GM12872 (cell line): Measurements from ENCODE around the gene KLK4.

Experiments used
- CTCF ChIP-seq: IDR thresholded peaks from 3 replicates; pipeline ENCODE4 v1.5.1; 2011; ENCODE audit warnings: low read depth, mild to moderate bottlenecking, low read length, moderate library complexity; ENCODE audit not compliant: insufficient read depth

Gene KLK4

GRCh38 chr19:50926144-50926543 is 14.9 kb upstream of the KLK4 start:
- TF ChIP-seq CTCF: no peak

DNA sequence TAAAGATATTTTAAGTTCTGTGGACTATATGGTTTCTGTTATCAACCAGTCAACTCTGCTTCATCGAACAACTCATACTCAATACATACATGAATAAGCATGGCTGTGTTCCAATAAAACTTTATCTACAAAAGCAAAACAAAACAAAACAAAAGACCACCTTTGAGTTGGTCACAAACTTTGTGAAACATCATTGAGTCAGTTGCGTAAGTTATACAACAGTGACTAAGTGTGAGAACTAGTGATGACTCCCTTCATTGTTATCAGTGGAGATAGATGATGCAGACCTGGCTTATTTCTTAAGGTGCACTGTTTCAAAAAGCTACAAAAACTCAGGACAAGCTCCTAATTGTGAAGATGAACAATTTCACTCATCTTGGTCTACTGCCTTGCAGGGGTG is 14.5 kb upstream of the KLK4 start:
- no peak for TF ChIP-seq CTCF

DNA sequence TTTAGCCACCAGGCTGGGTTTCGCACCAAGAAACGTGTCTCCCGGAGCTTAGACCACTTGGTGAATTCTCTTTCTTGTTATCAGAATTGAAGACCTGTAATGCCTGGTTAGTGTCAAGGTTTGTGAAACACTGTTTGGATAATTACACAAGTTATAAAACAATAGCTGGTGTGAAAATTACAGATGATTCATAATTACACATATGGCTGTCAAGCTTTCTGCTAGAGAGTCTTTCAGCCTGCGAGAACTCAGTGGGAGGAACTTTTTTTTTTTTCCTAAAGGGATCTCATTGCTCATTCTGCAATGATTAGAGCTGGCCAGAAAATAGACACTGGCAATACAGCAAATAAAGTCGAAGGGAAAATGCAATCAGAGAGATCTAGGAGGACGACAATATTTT is 13.4 kb upstream of the KLK4 start:
- no peak for TF ChIP-seq CTCF

DNA sequence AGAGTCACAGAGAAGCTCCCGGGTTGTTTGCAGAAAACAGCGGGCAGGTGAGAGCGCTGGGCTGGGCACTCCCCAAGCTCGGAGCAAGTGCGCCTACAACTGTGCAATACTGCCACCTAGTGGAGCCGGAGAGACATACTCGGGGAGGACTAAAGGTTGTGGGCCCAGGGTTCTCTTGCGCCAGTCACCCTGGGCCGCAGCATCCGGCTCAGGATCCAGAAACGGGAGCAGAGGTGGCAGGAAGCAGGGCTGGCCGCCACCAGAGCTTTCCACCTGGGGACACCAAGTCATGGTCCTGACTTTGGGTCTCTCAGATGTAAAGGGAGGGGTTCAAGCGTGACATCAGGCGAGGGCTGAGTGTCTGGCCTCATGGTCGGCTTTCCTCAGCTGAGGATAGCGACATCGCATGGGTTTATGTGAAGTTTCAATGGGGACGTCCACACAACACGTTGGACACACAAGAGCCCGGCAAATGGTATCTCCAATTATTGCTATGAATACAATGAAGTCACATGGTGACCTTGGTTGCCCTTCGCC is 11.2 kb upstream of the KLK4 start:
- TF ChIP-seq CTCF: peak; percentile 87

DNA sequence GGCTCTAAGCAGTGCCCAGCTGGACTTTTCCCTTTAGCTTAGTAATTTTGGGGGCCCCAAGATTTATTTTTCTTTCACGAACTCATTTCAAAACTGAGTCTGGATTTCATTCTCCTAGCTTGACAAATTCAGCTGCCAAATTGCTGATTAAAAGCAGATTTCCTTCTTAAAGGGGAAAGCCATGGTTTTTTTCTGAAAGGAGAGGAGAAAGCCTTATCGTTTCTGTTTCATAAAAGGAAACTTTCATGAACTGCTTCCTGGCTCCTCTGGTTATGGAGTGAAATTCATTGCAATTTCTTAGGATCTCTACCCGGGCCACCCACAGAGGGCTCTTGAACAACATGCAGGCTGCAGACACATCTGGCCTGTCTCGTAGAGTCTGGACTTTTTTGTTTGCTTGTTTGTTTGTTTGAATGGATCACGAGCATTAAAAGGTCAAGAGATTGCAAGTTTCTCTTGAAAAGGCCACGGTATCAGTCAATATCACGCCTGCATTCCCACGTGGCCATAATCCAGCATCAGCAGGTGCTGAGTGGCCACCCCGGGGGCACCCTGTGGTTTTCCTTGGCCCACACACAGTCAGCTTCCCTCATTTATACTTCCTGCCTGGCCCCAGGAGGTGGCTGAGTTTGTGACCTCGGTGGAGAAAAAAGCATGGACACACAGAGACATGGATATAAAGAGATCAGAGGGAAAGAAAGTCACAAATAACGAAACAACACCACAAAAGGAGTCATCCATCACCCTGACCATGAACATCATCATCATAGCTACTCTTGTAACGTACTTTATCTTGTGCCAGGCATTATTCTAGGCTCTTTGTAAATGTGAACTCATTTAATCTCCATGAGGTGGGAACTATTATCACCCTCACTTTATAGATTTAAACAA is 10.5 kb upstream of the KLK4 start:
- no peak for TF ChIP-seq CTCF

DNA sequence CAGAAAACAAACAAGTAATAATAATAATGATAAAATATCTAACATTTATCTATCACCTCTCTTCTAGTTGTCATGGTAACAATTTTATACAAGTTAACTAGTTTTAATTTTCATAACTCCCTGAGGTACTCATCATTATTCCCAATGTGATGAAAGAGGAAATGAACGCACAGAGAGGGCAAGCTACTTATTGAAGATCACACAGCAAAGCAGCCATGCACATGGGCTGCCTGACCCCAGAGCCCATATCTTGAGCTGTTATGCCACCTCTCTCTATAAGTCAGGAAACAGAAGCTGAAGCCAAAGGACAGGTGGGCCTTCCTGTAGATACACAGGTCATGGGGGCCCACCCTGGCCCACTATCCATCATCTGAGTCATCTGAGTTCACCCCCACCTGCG is 4.9 kb upstream of the KLK4 start:
- no peak for TF ChIP-seq CTCF

DNA sequence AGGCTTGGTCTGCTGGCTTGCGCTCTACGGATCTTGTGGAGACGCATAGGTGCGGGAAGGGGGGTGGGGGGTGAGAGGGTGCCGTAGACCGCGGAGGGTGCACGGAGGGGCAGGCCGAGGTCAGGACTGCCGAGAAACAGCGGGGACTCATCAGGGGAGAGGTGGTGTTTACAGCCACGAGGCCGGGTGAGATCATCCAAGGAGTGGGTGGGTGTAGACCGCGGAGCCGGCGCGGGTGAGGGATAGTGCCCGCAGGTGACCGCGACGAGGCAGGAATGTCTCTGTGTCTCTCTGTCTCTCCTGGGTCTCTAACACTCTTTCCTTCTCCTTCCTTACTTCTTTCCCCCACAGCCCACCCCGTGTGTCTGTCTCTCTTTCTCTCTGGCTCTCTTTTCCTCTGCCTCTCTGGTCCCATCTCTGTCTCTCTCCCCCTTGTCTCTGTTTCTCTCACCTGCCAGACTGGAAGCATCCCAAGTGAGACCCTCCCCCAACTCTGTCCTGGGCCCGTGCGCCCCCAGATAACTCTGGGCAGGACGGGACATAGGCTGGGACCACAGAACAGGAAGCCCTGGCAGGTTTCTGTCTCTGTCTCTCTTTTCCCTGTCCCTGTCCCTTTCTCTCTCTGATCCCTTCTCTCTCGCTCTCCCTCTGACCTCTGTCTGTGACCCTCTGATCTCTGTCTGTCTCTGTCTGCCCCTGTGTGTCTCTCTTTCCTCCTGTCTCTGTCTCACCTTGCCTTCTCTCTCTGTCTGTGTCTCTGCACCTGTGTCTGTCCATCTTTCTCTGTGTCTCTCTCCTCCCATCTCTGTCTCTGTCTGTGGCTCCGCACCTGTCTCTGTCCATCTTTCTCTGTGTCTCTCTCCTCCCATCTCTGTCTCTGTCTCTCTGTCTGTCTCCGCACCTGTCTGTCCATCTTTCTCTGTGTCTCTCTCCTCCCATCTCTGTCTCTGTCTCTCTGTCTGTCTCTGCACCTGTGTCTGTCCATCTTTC is 1.8 kb upstream of the KLK4 start:
- no peak for TF ChIP-seq CTCF
